WTC11 (cell line): ENCODE data around the gene SLU7. TPM values are rescaled to one million over a fixed set of nuclear protein-coding genes. Genes with fewer than 3 reads are reported as not detected.

Source experiments
- ATAC-seq: fragments of 200-7000 bp; cut with Tn5 transposase; 2 replicates; pipeline ENCODE4 v1.10.0; 2021; ENCODE audit warnings: mild to moderate bottlenecking, moderate library complexity
- CTCF ChIA-PET: fragments of 300-600 bp; sonication (Branson Sonifier 250); formaldehyde crosslinking; loops from one replicate; lab custom pipeline; 2021; ENCODE audit warnings: antibody characterized with exemption; lab: Charles Lee
- POLR2A ChIA-PET: fragments of 350-600 bp; sonication (Branson Sonifier 250); formaldehyde crosslinking; loops from one replicate; lab custom pipeline; 2021; ENCODE audit warnings: antibody characterized with exemption; lab: Charles Lee
- DNase-seq: peaks from one replicate; pipeline ENCODE4 v3.0.0; 2021; ENCODE audit warnings: low spot score
- H3K27ac Mint-ChIP-seq: 2 replicates; pipeline ENCODE4 v1.8.0; 2021; ENCODE audit warnings: mixed read lengths
- H3K27me3 Mint-ChIP-seq: 2 replicates; pipeline ENCODE4 v1.8.0; 2021; ENCODE audit warnings: low read depth, mild to moderate bottlenecking, moderate library complexity, mixed read lengths
- H3K36me3 Mint-ChIP-seq: 2 replicates; pipeline ENCODE4 v1.8.0; 2021; ENCODE audit warnings: mixed read lengths
- H3K4me1 Mint-ChIP-seq: 2 replicates; pipeline ENCODE4 v1.8.0; 2022; ENCODE audit warnings: mixed read lengths
- H3K4me3 Mint-ChIP-seq: 2 replicates; pipeline ENCODE4 v1.8.0; 2021; ENCODE audit warnings: mild to moderate bottlenecking, moderate library complexity, mixed read lengths
- H3K9me3 Mint-ChIP-seq: 2 replicates; pipeline ENCODE4 v1.8.0; 2021; ENCODE audit warnings: mixed read lengths
- FOXJ3 ChIP-seq: sonication (generic); formaldehyde crosslinking; IDR thresholded peaks from 2 replicates; pipeline ENCODE4 v1.9.0; 2021; ENCODE audit warnings: missing genetic modification reagents, mild to moderate bottlenecking, borderline replicate concordance
- FOXK1 ChIP-seq: sonication (generic); formaldehyde crosslinking; IDR thresholded peaks from 2 replicates; pipeline ENCODE4 v1.8.0; 2022; ENCODE audit warnings: mild to moderate bottlenecking, moderate library complexity, missing genetic modification reagents
- GRHL2 ChIP-seq: fragments of 250-450 bp; sonication (Bioruptor Pico); IDR thresholded peaks from 2 replicates; pipeline ENCODE4 v1.8.0; 2022; ENCODE audit warnings: mild to moderate bottlenecking, moderate library complexity; ENCODE audit not compliant: insufficient replicate concordance, severe bottlenecking
- JUN ChIP-seq: sonication (generic); formaldehyde crosslinking; IDR thresholded peaks from 2 replicates; pipeline ENCODE4 v1.8.0; 2023; ENCODE audit warnings: mild to moderate bottlenecking, missing genetic modification reagents
- NFE2L1 ChIP-seq: sonication (generic); formaldehyde crosslinking; IDR thresholded peaks from 2 replicates; pipeline ENCODE4 v1.8.1; 2023; ENCODE audit warnings: missing genetic modification reagents
- SP1 ChIP-seq: sonication (generic); formaldehyde crosslinking; conservative IDR thresholded peaks from 2 replicates; pipeline ENCODE4 v1.8.1; 2022; ENCODE audit warnings: missing genetic modification reagents
- TCF7 ChIP-seq: sonication (generic); formaldehyde crosslinking; IDR thresholded peaks from 2 replicates; pipeline ENCODE4 v1.8.0; 2022; ENCODE audit warnings: mild to moderate bottlenecking, low read depth, missing genetic modification reagents, moderate library complexity
- ZNF263 ChIP-seq: sonication (generic); formaldehyde crosslinking; IDR thresholded peaks from 2 replicates; pipeline ENCODE4 v1.8.1; 2022; ENCODE audit warnings: low read depth, mild to moderate bottlenecking, moderate library complexity, missing genetic modification reagents
- total RNA-seq: library from RNA; stranded (reverse); gene quantifications from 3 replicates; pipeline ENCODE4 v1.2.3, GENCODE V29; 2021
- TF ChIP-seq, protein P1 (sequence below): sonication (generic); formaldehyde crosslinking; IDR thresholded peaks from 2 replicates; pipeline ENCODE4 v1.8.0; 2022; ENCODE audit warnings: mild to moderate bottlenecking, missing genetic modification reagents
- TF ChIP-seq, protein P2 (sequence below): sonication (generic); formaldehyde crosslinking; IDR thresholded peaks from 2 replicates; pipeline ENCODE4 v1.8.1; 2022; ENCODE audit warnings: mild to moderate bottlenecking, moderate library complexity, missing genetic modification reagents
- TF ChIP-seq, protein P3 (sequence below): sonication (generic); formaldehyde crosslinking; IDR thresholded peaks from 2 replicates; pipeline ENCODE4 v1.8.1; 2023; ENCODE audit warnings: mild to moderate bottlenecking, missing genetic modification reagents, moderate library complexity
- TF ChIP-seq, protein P4 (sequence below): fragments of 250-450 bp; sonication (Bioruptor Pico); IDR thresholded peaks from 2 replicates; pipeline ENCODE4 v1.9.0; 2021; ENCODE audit warnings: mild to moderate bottlenecking, borderline replicate concordance
- TF ChIP-seq, protein P5 (sequence below): sonication (generic); formaldehyde crosslinking; IDR thresholded peaks from 2 replicates; pipeline ENCODE4 v1.8.1; 2023; ENCODE audit warnings: mild to moderate bottlenecking, missing genetic modification reagents
- TF ChIP-seq, protein P6 (sequence below): sonication (generic); formaldehyde crosslinking; IDR thresholded peaks from 2 replicates; pipeline ENCODE4 v1.8.1; 2023; ENCODE audit warnings: mild to moderate bottlenecking, missing genetic modification reagents
- TF ChIP-seq, protein P7 (sequence below): sonication (generic); formaldehyde crosslinking; IDR thresholded peaks from 2 replicates; pipeline ENCODE4 v1.8.0; 2023; ENCODE audit warnings: missing genetic modification reagents

The SLU7 gene
- total RNA-seq, 1 experiment from 2014 or later, result 32.5 TPM

DNA sequence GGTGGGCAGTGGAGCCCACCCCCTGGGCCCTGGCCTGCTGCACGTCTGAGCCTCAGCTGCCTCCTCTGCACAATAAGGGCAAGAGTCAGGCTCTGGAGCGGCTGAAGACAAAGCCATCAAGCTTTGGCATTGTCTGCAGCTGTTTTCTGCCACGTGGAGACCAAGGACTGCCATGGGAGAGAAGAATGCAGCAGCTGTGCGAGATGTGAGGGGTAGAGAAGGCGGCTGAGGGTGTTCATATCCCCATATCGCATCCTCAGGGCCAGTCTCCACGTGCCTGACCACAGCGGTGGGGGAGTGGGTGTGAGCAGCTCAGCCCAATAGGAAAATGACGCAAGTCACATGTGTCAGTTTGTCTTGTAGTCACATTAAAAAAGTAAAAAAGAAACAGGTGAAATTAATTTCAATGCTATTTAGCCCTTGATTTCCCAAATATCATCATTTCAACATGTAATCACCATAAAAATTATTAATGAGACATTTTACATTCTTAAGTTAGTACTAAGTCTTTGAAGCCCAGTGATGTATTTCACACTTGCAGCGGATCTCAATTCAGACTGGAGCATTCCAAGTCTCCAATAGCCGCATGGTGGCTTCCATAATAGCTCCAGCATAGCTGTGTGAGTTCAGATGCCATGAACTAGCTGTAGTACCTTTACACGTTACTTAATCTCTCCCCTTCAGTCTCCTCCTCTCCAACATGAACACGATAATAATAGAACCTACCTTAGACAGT lies 55.1 kb downstream of the SLU7 start:
- Mint-ChIP-seq H3K4me3 (no peak overlapping the region), H3K4me1 (peaks cover 13% of the 10 kb centered on the region), H3K9me3 (no peaks in the 10 kb centered on the region), H3K27ac (no peak overlapping the region), H3K36me3 (no peaks in the 10 kb centered on the region), H3K27me3 (peaks cover 10% of the 10 kb centered on the region)
- TF ChIP-seq GRHL2 (no peak), JUN (CRISPR knock-in tag) (no peak)
- TF ChIP-seq, protein P1, sequence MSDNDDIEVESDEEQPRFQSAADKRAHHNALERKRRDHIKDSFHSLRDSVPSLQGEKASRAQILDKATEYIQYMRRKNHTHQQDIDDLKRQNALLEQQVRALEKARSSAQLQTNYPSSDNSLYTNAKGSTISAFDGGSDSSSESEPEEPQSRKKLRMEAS (CRISPR knock-in tag), result 0 out of 2 replicates have a peak, but pooled peaks have one; percentile 31
- ATAC-seq (no peak), DNase-seq (no peak)
- CTCF ChIA-PET, result interaction anchor here (0.9 to 1.1 kb wide), 2 partner anchors 27 to 342 kb away, joined by 3 read pairs; no protein-coding TSS in a partner anchor
- POLR2A ChIA-PET, result no interaction called here

DNA sequence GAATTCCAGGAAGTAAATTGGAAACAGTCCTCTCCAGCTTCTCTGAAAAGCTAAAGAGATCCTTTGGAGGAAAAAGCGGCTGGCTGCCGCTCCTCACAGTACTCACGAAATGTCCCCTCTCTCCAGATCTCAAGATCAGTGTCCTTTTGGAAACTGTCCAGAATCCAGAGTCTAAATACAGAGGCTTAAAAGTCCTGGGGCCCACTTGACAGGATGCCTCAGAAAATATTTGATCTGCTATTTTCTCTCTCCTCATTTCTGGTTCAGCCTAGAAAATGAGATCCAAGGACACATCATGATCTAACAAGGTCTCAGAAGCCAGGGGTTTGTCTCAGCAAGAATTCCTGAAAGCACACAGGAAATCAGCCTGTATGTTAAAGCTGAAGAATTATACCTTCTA lies 55.7 kb downstream of the SLU7 start:
- DNase-seq, result no peak
- Mint-ChIP-seq H3K9me3 (no peaks in the 10 kb centered on the region), H3K27me3 (peaks cover 3% of the 10 kb centered on the region; the same call in 1 of the 2 replicates), H3K4me3 (no peak overlapping the region), H3K27ac (no peak overlapping the region), H3K36me3 (no peaks in the 10 kb centered on the region), H3K4me1 (peaks cover 13% of the 10 kb centered on the region)
- CTCF ChIA-PET, result interaction anchor here (1.1 kb wide), 1 partner anchor 28 kb away, joined by 3 read pairs; no protein-coding TSS in a partner anchor
- no peak for TF ChIP-seq SP1 (CRISPR knock-in tag)
- no peak for ATAC-seq
- POLR2A ChIA-PET, result no interaction called here

DNA sequence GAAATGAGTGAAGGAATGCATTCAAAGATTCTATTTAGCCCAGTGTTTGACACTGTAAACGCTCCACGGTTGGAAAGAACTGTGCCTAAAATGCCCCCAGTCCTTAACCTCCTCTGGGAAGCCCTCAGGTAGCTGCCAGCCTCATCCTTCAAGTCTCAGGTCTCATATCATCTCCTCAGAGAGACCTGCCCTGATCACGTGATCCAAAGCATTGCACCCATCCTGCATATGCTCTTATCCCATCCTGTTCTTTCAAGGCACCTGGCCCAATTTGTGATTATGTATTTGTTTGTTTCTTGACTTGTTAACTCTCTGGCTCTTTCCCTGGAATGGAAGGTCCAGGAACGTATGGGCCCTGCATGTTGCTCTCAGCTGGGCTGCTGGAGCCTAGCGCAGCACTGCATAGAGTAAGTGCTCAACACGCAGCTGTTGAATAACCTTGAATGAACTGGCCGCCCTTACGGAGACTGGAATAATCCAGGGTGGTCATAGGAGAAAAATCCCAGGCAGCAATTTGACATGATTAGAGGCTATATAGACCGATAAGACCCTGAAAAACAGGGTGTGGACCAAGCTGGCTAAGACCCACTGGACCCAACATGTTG lies 57.2 kb downstream of the SLU7 start:
- DNase-seq (no peak), ATAC-seq (no peak)
- no peak overlapping the region for H3K4me3 Mint-ChIP-seq
- H3K27ac Mint-ChIP-seq, result no peak overlapping the region
- H3K9me3 Mint-ChIP-seq, result no peaks in the 10 kb centered on the region
- no peaks in the 10 kb centered on the region; the same call in 1 of the 2 replicates for H3K27me3 Mint-ChIP-seq
- ChIA-PET CTCF (interaction anchor here (0.7 to 1.6 kb wide), 2 partner anchors 16 to 17 kb away, joined by 3 read pairs; no protein-coding TSS in a partner anchor), POLR2A (interaction anchor here (1.1 kb wide), 1 partner anchor 56 kb away, joined by 3 read pairs; no protein-coding TSS in a partner anchor)
- TF ChIP-seq TCF7 (CRISPR knock-in tag) (no peak), FOXJ3 (no peak), NFE2L1 (CRISPR knock-in tag) (no peak), FOXK1 (no peak), ZNF263 (no peak)
- TF ChIP-seq, protein P2, sequence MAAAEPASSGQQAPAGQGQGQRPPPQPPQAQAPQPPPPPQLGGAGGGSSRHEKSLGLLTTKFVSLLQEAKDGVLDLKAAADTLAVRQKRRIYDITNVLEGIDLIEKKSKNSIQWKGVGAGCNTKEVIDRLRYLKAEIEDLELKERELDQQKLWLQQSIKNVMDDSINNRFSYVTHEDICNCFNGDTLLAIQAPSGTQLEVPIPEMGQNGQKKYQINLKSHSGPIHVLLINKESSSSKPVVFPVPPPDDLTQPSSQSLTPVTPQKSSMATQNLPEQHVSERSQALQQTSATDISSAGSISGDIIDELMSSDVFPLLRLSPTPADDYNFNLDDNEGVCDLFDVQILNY (CRISPR knock-in tag), result no peak
- TF ChIP-seq, protein P3, sequence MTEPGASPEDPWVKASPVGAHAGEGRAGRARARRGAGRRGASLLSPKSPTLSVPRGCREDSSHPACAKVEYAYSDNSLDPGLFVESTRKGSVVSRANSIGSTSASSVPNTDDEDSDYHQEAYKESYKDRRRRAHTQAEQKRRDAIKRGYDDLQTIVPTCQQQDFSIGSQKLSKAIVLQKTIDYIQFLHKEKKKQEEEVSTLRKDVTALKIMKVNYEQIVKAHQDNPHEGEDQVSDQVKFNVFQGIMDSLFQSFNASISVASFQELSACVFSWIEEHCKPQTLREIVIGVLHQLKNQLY (CRISPR knock-in tag), result no peak
- TF ChIP-seq, protein P4, sequence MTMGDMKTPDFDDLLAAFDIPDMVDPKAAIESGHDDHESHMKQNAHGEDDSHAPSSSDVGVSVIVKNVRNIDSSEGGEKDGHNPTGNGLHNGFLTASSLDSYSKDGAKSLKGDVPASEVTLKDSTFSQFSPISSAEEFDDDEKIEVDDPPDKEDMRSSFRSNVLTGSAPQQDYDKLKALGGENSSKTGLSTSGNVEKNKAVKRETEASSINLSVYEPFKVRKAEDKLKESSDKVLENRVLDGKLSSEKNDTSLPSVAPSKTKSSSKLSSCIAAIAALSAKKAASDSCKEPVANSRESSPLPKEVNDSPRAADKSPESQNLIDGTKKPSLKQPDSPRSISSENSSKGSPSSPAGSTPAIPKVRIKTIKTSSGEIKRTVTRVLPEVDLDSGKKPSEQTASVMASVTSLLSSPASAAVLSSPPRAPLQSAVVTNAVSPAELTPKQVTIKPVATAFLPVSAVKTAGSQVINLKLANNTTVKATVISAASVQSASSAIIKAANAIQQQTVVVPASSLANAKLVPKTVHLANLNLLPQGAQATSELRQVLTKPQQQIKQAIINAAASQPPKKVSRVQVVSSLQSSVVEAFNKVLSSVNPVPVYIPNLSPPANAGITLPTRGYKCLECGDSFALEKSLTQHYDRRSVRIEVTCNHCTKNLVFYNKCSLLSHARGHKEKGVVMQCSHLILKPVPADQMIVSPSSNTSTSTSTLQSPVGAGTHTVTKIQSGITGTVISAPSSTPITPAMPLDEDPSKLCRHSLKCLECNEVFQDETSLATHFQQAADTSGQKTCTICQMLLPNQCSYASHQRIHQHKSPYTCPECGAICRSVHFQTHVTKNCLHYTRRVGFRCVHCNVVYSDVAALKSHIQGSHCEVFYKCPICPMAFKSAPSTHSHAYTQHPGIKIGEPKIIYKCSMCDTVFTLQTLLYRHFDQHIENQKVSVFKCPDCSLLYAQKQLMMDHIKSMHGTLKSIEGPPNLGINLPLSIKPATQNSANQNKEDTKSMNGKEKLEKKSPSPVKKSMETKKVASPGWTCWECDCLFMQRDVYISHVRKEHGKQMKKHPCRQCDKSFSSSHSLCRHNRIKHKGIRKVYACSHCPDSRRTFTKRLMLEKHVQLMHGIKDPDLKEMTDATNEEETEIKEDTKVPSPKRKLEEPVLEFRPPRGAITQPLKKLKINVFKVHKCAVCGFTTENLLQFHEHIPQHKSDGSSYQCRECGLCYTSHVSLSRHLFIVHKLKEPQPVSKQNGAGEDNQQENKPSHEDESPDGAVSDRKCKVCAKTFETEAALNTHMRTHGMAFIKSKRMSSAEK (CRISPR knock-in tag), result no peak
- TF ChIP-seq, protein P1 (CRISPR knock-in tag), result no peak
- TF ChIP-seq, protein P5, sequence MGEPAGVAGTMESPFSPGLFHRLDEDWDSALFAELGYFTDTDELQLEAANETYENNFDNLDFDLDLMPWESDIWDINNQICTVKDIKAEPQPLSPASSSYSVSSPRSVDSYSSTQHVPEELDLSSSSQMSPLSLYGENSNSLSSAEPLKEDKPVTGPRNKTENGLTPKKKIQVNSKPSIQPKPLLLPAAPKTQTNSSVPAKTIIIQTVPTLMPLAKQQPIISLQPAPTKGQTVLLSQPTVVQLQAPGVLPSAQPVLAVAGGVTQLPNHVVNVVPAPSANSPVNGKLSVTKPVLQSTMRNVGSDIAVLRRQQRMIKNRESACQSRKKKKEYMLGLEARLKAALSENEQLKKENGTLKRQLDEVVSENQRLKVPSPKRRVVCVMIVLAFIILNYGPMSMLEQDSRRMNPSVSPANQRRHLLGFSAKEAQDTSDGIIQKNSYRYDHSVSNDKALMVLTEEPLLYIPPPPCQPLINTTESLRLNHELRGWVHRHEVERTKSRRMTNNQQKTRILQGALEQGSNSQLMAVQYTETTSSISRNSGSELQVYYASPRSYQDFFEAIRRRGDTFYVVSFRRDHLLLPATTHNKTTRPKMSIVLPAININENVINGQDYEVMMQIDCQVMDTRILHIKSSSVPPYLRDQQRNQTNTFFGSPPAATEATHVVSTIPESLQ (CRISPR knock-in tag), result no peak
- TF ChIP-seq, protein P6, sequence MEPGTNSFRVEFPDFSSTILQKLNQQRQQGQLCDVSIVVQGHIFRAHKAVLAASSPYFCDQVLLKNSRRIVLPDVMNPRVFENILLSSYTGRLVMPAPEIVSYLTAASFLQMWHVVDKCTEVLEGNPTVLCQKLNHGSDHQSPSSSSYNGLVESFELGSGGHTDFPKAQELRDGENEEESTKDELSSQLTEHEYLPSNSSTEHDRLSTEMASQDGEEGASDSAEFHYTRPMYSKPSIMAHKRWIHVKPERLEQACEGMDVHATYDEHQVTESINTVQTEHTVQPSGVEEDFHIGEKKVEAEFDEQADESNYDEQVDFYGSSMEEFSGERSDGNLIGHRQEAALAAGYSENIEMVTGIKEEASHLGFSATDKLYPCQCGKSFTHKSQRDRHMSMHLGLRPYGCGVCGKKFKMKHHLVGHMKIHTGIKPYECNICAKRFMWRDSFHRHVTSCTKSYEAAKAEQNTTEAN (CRISPR knock-in tag), result no peak
- TF ChIP-seq, protein P7, sequence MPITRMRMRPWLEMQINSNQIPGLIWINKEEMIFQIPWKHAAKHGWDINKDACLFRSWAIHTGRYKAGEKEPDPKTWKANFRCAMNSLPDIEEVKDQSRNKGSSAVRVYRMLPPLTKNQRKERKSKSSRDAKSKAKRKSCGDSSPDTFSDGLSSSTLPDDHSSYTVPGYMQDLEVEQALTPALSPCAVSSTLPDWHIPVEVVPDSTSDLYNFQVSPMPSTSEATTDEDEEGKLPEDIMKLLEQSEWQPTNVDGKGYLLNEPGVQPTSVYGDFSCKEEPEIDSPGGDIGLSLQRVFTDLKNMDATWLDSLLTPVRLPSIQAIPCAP, result no peak
- peaks cover 17% of the 10 kb centered on the region for H3K4me1 Mint-ChIP-seq
- no peaks in the 10 kb centered on the region for H3K36me3 Mint-ChIP-seq
